Transverse colon (tissue), 4 donors: ENCODE data around the gene STXBP4.

Source experiments
- CTCF ChIP-seq, 5 experiments: fragments of 200-600 bp in 3 of 5; fragments of 450-650 bp in 2 of 5; sonication (generic) in 3 of 5; IDR thresholded peaks; 1 replicate in 2 of 5; 2 replicates in 3 of 5; pipeline ENCODE4 v1.5.1; 2016 to 2017; ENCODE audit warnings: antibody characterized with exemption in 5 of 5, inconsistent platforms in 3 of 5, mild to moderate bottlenecking in 2 of 5, moderate library complexity in 1 of 5
- EP300 ChIP-seq: sonication (generic); formaldehyde crosslinking; IDR thresholded peaks from one replicate; pipeline ENCODE4 v1.6.1; 2017; ENCODE audit warnings: antibody characterized with exemption, low read depth
- POLR2A ChIP-seq: fragments of 450-650 bp; IDR thresholded peaks from one replicate; pipeline ENCODE4 v1.6.1; 2016; ENCODE audit warnings: antibody characterized with exemption, mild to moderate bottlenecking, moderate library complexity
- POLR2AphosphoS5 ChIP-seq, 3 donors: sonication (generic); formaldehyde crosslinking; IDR thresholded peaks; one replicate each; pipeline ENCODE4 v1.6.1; 2016; ENCODE audit warnings: antibody characterized with exemption in 3 of 3

DNA sequence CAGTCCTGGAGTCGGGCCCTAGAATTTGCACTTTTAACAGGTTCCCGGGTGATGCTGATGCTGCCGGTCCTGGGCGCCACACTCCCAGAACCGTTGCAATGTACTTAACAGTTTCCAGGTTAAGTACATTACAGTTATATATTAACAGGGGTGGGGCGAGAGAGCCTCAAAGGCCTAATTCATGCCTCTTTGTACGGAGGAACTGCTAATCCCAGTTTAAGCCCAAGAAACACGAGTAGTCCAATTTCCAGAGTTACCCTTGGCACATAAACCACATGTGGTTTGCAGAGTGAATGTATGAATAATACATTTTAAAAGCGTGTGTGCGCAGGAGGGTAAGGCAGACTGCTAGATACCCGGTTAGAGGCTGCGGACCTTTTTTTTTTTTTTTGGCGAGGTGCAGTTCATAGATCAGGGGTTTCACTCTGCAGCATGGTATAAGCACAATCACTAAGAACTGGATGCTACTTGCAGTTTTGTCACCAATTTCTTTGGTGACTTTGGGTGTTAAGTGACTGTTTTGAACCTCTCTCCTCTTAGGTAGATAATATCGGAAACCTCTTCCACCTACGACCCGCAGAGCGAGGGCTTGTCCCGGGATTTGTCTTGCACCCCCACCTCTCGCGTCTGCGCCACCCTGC lies 824 bp upstream of the STXBP4 start:
- TF ChIP-seq CTCF (IDR thresholded peaks at IDR 0.05) (no peak), POLR2A (no peak), POLR2AphosphoS5 (IDR thresholded peaks at IDR 0.05) (no peak), EP300 (no peak)
